ENCODE data around the gene KDM8.
"Not testable (repeated sequence)": the region's sequence is repeated elsewhere in the genome, so short reads cannot be mapped to it uniquely, and the experiment has no call there.

The KDM8 gene

DNA sequence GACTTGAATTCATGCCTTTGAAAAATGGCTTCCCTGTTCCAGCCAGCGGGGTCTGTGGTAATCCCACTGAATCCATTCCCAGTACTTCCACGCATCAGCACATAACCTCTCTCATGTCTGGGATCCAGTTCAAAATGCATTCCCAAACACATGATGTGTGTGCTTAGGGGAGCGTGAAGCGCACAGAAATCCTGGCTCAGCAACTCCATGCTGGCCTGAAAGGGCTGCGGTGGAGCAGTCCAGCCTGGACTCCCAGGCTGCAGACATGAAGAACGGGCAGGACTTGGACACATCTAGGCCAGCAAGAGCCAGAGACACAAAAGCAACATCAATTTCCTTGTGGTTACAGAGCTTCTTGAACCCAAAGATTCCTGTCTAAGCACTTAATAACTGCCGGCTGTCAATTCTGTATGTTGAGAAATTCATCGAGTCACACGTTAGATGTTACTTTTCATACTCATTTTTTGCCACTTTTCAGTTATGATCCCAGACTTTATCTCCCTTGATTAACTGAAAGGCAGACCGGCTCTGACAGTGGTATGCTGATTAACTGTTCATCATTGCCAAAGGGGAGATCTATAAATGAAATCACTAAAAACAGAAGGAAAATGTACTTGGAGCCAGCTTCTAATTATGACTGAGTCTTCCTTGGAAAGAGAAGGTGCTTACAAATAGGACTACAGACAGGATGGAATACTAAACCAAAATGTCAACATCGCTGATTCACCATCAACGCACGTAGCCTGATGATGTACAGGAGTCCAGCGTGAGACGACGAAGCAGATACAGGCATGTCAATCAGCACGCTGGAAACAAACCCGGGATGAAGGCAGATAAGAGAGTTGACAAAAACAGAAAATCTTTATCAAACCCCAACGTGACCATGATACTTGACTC lies 42.2 kb downstream of the KDM8 start:
- no peak for DNase-seq

DNA sequence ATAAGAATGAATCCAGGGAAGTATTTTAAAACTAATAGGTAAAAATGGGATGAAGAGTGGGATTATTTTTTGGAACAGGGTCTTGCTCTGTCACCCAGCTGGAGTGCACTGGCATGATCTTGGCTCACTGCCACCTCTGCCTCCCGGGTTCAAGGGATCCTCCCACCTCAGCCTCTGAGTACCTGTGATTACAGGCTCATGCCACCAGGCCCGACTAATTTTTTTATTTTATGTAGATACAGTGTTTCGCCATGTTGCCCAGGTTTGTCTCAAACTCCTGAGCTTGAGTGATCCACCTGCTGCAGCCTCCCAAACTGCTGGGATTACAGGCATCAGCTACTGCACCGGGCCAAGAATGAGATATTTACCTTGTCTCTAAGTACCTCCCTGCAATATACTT lies 43.1 kb downstream of the KDM8 start:
- DNase-seq, result no peak

DNA sequence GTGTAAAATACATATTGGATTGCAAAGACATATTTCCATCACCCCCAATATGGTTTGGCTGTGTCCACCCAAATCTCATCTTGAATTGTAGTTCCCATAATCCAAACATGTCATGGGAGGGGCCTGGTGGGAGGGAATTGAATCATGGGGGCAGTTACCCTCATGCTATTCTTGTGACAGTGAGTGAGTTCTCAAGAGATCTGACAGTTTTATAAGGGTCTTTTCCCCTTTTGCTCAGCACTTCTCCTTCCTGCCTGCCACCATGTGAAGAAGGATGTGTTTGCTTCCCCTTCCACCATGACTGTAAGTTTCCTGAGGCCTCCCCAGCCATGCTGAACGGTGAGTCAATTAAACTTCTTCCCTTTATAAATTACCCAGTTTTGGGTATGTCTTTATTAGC lies 43.8 kb downstream of the KDM8 start:
- DNase-seq, result not testable (repeated sequence)

- DNase-seq, result no peak
Observed at GRCh38 chr16:27248036-27248435, 44.7 kb downstream of the KDM8 start.

DNA sequence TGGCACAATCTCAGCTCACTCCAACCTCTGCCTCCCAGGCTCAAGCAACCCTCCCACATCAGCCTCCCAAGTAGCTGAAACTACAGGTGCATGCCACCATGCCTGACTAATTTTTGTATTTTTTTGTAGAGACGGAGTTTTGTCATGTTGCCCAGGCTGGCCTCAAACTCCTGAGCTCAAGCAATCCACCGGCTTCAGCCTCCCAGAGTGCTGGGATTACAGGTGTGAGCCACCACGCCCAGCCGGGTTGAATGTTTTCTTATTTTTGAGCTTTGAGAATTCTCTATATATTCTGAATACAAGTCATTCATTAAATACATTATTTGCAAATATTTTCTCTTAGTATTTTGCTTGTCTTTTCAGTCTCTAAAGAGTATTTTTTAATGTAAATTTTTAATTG lies 45.6 kb downstream of the KDM8 start:
- DNase-seq, result not testable (repeated sequence)

DNA sequence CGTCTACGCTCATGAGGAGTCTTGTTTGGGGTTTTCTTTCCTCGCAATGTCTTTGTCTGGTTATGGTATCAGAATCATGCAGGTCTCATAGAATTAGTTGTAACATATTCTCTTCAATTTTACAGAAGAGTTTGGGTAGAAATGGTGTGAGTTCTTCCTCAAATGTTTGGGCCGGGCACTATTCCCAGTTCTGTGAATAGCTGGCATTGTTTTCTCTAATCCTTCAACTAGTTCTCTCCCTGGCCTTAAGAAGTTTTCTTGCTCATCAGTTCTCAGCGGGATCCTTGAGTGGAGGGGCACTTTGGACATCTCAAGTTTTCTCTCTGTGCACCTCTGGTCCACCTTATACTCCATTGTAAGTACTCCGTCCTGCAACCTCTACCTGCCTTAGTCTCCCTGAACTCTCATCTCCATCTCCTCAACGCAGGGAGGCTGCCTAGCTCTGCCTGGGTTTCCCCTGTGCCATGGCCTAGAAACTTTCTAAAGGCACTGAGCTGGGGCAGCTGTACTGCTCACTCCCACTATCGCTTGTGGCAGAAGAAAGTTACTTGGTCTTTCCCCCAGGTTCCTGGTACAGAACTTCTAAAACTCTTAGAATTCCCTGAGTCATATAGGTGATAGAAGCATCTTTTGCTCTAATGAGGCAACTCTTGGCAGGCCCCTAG lies 48.3 kb downstream of the KDM8 start:
- DNase-seq, result no peak

DNA sequence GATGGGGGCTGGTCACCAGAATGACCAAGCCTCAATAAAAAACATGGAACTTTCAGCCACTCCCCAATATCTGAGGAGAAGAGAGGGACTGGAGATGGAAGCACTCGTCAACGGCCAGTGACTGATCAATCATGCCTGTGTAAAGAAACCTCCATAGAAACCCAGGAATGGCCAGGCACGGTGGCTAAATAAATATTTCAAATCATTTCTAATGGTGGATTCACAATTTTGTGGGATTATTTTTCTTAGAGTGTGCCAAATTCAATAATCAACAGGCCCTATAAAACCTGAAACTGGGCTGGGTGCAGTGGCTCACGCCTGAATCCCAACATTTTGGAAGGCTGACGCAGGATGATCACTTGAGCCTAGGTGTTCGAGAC lies 48.9 kb downstream of the KDM8 start:
- no peak for DNase-seq

- no peak for DNase-seq
Observed at GRCh38 chr16:27253526-27253930, 50.2 kb downstream of the KDM8 start.

GRCh38 chr16:27254262-27254811 lies 51.0 kb downstream of the KDM8 start:
- DNase-seq, result no peak

GRCh38 chr16:27256861-27257260 lies 53.5 kb downstream of the KDM8 start:
- DNase-seq, result no peak

GRCh38 chr16:27257271-27257670 lies 53.9 kb downstream of the KDM8 start:
- DNase-seq, result no peak

GRCh38 chr16:27258241-27258734 lies 55.0 kb downstream of the KDM8 start:
- DNase-seq, result no peak

DNA sequence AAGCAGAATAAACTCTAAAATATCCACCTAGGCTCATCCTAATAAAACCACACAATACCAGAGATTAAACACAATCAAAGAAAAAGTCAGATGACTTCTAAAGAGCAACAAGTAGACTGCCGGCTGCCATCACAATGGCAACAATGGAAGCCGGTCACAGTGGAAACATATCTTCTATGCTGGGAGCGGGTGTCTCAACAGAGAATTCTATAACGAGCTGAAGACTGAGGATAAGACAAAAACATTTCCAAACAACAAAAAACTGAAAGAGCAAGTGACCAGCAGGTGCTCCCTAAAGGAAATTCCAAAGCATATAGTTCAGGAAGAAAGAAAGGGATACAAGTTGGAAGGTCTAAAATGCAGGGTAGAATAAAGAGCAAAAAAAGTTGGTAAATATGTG lies 56.4 kb downstream of the KDM8 start:
- DNase-seq, result no peak

DNA sequence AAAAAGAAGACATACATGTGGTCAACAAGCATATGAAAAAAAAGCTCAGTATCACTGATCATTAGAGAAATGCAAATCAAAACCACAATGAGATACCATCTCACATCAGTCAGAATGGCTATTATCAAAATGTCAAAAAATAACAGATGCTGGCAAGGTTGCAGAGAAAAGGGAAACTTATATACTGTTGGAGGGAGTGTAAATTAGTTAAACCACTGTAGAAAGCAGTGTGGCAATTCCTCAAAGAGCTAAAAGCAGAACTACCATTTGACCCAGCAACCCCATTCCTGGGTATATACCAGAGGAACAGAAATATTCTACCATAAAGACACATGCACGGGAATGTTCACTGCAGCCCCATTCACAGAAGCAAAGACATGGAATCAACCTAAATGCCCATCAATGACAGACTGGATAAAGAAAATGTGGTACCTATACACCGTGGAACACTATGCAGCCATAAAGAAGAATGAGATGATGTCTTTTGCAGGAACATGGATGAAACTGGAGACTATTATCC lies 59.6 kb downstream of the KDM8 start:
- DNase-seq, result not testable (repeated sequence)

DNA sequence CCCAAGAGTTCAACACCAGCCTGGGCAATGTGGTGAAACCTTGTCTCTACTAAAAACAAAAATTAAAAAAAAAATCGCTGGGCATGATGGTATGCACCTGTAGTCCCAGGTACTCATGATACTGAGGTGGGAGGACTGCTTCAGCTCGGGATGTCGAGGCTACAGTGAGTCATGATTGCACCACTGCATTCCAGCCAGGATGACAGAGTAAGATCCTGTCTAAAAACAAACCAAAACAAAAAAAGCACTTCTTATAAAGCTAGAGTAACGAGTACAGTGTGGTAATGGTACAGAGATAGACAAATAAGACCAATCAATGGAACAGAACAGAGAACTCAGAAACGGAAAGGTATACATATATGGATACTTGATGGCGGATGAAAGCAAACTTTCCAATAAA lies 60.8 kb downstream of the KDM8 start:
- no peak for DNase-seq

DNA sequence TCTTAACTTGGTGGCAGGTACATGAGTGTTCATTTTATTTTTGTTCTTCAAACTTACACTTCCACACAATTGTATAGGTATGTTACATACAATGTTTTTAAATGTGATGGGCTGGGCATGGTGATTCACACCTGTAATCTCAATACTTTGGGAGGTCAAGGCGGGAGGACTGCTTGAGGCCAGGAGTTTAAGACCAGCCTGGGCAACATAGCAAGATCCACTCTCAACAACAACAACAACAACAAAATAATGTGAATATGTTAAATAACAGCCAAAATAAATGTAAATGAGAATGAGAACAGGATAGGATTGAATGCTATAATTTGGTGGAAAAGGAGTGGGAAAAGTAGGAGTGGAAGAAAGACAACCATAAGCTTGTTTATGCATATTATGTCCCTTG lies 62.7 kb downstream of the KDM8 start:
- DNase-seq, result no peak

GRCh38 chr16:27267037-27267677 lies 63.8 kb downstream of the KDM8 start:
- no peak for DNase-seq

GRCh38 chr16:27268376-27269299 lies 65.3 kb downstream of the KDM8 start, which contains the start of gene NSMCE1:
NSMCE1 (minus strand) TSS chr16:27268772; CDS start chr16:27257570, 11,202 bp downstream.
- DNase-seq, result peak; percentile 80 to 94 (median 90)

GRCh38 chr16:27269300-27270150 lies 66.2 kb downstream of the KDM8 start:
- no peak for DNase-seq

DNA sequence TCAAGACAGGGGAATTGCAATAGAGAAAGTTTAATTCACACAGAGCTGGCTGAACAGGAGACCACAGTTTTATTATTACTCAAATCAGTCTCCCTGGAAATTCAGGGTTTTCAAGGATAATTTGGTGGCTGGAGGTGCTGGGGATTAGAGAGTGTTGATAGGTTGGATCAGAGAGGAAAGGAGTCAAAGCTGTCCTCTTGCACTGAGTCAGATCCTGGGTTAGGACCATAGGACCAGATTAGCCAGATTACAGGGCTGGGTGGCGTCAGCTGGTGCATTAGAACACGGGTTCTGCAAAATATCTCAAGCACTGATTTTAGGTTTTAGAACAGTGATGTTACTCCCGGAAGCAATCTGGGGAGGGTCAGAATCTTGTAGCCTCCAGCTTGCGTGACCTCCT lies 67.0 kb downstream of the KDM8 start:
- DNase-seq, result no peak
